Left lung (tissue), 10 donors: ENCODE results near the gene PDSS2. TPM values are rescaled to one million over a fixed set of nuclear protein-coding genes. Genes with fewer than 3 reads are reported as not detected.

Experiments used
- ATAC-seq: fragments of 200-7000 bp; cut with Tn5 transposase; one replicate; pipeline ENCODE4 v1.9.1; 2020; ENCODE audit warnings: moderate library complexity
- DNase-seq, 4 donors: peaks; one replicate each; pipeline ENCODE4 v3.0.0-alpha.2; 2013 to 2020
- H3K27ac ChIP-seq, 2 donors: fragments of 200-600 bp; sonication (generic) in 1 of 2; one replicate each; pipeline versions ENCODE4 v1.5.0 to v1.8.0; 2020 to 2021
- H3K27me3 ChIP-seq, 2 donors: fragments of 200-600 bp; sonication (generic) in 1 of 2; one replicate each; pipeline versions ENCODE4 v1.5.0 to v1.8.0; 2020 to 2021
- H3K36me3 ChIP-seq, 2 donors: fragments of 200-600 bp; sonication (generic) in 1 of 2; one replicate each; pipeline versions ENCODE4 v1.5.0 to v1.8.0; 2020 to 2021
- H3K4me1 ChIP-seq, 2 donors: fragments of 200-600 bp; one replicate each; pipeline ENCODE4 v1.8.0; 2021
- H3K4me3 ChIP-seq, 2 donors: fragments of 200-600 bp; sonication (generic) in 1 of 2; one replicate each; pipeline versions ENCODE4 v1.5.0 to v1.8.0; 2020 to 2021; ENCODE audit warnings: mild to moderate bottlenecking in 1 of 2
- H3K9me3 ChIP-seq, 2 donors: fragments of 200-600 bp; sonication (generic) in 1 of 2; one replicate each; pipeline versions ENCODE4 v1.5.0 to v1.8.0; 2020 to 2021
- CTCF ChIP-seq, 2 donors: fragments of 200-600 bp; sonication (generic) in 1 of 2; IDR thresholded peaks; one replicate each; pipeline versions ENCODE4 v1.5.0 to v1.8.0; 2021; ENCODE audit warnings: antibody characterized with exemption in 2 of 2
- intact Hi-C, 2 donors: fragments of 100-400 bp; cut with DNase I; formaldehyde crosslinking; loops; one replicate each; pipeline versions ENCODE4 v1.11.2 to v1.14.2; 2022
- polyA plus RNA-seq, 6 donors: library from polyadenylated mRNA; unstranded; fragments of 120-200 nt; gene quantifications; one replicate each; pipeline ENCODE4 v1.2.1, GENCODE V29; 2013; ENCODE audit not compliant: insufficient read length in 6 of 6
- total RNA-seq, 2 donors: library from RNA; stranded (reverse); fragmentation: NEBNext Ultra II Directional; extraction: Animal tissue kit (Norgen Biotek cat#: 25700); gene quantifications; one replicate each; pipeline ENCODE4 v1.2.1, GENCODE V29; 2021
- donor health status: DM: no; HTN: yes; CAD: no.
- donor health status: DM: no; HTN: no; CAD: no.

The PDSS2 gene
- total and polyA plus RNA-seq, 8 donors: 13.9 to 20.6 (median 16.4) TPM

GRCh38 chr6:107399935-107400334 lies 59.4 kb downstream of the PDSS2 start:
- Histone ChIP-seq H3K27me3 (no peaks in the 10 kb centered on the region), H3K4me3 (no peak overlapping the region), H3K9me3 (peaks cover 0 to 50% of the 10 kb centered on the region in 2 donors), H3K27ac (no peak overlapping the region), H3K36me3 (no peaks in the 10 kb centered on the region), H3K4me1 (no peaks in the 10 kb centered on the region)
- intact Hi-C loops: no loop called here
- no peak for TF ChIP-seq CTCF (IDR thresholded peaks at IDR 0.05)
- DNase-seq (no peak), ATAC-seq (no peak)

- peaks cover 0 to 47% of the 10 kb centered on the region in 2 donors for H3K9me3 ChIP-seq
- DNase-seq: no peak
- intact Hi-C loops: no loop called here
- no peaks in the 10 kb centered on the region for H3K4me1 ChIP-seq
- no peak overlapping the region for H3K4me3 ChIP-seq
- no peak for ATAC-seq
- no peak overlapping the region for H3K27ac ChIP-seq
- no peaks in the 10 kb centered on the region for H3K36me3 ChIP-seq
- TF ChIP-seq CTCF (IDR thresholded peaks at IDR 0.05): no peak
- no peaks in the 10 kb centered on the region for H3K27me3 ChIP-seq
These were observed 61.4 kb downstream of the PDSS2 start for GRCh38 chr6:107398001-107398400.

- no peak overlapping the region for H3K4me3 ChIP-seq
- no peaks in the 10 kb centered on the region for H3K4me1 ChIP-seq
- no peak for TF ChIP-seq CTCF (IDR thresholded peaks at IDR 0.05)
- no peak for DNase-seq
- H3K36me3 ChIP-seq: no peaks in the 10 kb centered on the region
- peaks cover 0 to 34% of the 10 kb centered on the region in 2 donors for H3K9me3 ChIP-seq
- intact Hi-C loops: no loop called here
- no peak for ATAC-seq
- no peak overlapping the region for H3K27ac ChIP-seq
- H3K27me3 ChIP-seq: no peaks in the 10 kb centered on the region
These were observed 63.2 kb downstream of the PDSS2 start for GRCh38 chr6:107396211-107396610.

- H3K27me3 ChIP-seq: no peaks in the 10 kb centered on the region
- no peak for ATAC-seq
- DNase-seq: no peak
- H3K27ac ChIP-seq: no peak overlapping the region
- no peak for TF ChIP-seq CTCF (IDR thresholded peaks at IDR 0.05)
- H3K9me3 ChIP-seq: peaks cover 0 to 32% of the 10 kb centered on the region in 2 donors
- intact Hi-C loops: no loop called here
- H3K4me3 ChIP-seq: no peak overlapping the region
- H3K36me3 ChIP-seq: no peaks in the 10 kb centered on the region
- H3K4me1 ChIP-seq: no peaks in the 10 kb centered on the region
These were observed 67.3 kb downstream of the PDSS2 start for GRCh38 chr6:107392069-107392468.

- ATAC-seq: no peak
- intact Hi-C loops: no loop called here
These were observed 68.5 kb downstream of the PDSS2 start for GRCh38 chr6:107390685-107391435.

More at GRCh38 chr6:107390685-107391435, 68.5 kb downstream of the PDSS2 start:
- peaks cover 0 to 26% of the 10 kb centered on the region in 2 donors for H3K9me3 ChIP-seq
- no peaks in the 10 kb centered on the region for H3K36me3 ChIP-seq
- no peaks in the 10 kb centered on the region for H3K4me1 ChIP-seq
- no peak overlapping the region for H3K4me3 ChIP-seq
- TF ChIP-seq CTCF (IDR thresholded peaks at IDR 0.05): no peak
- H3K27me3 ChIP-seq: no peaks in the 10 kb centered on the region
- no peak for DNase-seq
- no peak overlapping the region for H3K27ac ChIP-seq
